GM12872 (cell line): ENCODE results near the gene PIGO.

Experiments used
- TF ChIP-seq, protein P1 (sequence below): IDR thresholded peaks from 3 replicates; pipeline ENCODE4 v1.5.1; 2011; ENCODE audit warnings: low read depth, mild to moderate bottlenecking, low read length, moderate library complexity; ENCODE audit not compliant: insufficient read depth

Gene PIGO

GRCh38 chr9:35116539-35116897 is 20.1 kb upstream of the PIGO start:
- TF ChIP-seq, protein P1, sequence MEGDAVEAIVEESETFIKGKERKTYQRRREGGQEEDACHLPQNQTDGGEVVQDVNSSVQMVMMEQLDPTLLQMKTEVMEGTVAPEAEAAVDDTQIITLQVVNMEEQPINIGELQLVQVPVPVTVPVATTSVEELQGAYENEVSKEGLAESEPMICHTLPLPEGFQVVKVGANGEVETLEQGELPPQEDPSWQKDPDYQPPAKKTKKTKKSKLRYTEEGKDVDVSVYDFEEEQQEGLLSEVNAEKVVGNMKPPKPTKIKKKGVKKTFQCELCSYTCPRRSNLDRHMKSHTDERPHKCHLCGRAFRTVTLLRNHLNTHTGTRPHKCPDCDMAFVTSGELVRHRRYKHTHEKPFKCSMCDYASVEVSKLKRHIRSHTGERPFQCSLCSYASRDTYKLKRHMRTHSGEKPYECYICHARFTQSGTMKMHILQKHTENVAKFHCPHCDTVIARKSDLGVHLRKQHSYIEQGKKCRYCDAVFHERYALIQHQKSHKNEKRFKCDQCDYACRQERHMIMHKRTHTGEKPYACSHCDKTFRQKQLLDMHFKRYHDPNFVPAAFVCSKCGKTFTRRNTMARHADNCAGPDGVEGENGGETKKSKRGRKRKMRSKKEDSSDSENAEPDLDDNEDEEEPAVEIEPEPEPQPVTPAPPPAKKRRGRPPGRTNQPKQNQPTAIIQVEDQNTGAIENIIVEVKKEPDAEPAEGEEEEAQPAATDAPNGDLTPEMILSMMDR = no peak

- TF ChIP-seq, protein P1 = no peak
These were observed 19.5 kb upstream of the PIGO start, which contains the start of gene ATOSB for GRCh38 chr9:35115680-35116538. ATOSB (minus strand) TSS chr9:35115862; CDS start chr9:35108274, 7,588 bp downstream.

DNA sequence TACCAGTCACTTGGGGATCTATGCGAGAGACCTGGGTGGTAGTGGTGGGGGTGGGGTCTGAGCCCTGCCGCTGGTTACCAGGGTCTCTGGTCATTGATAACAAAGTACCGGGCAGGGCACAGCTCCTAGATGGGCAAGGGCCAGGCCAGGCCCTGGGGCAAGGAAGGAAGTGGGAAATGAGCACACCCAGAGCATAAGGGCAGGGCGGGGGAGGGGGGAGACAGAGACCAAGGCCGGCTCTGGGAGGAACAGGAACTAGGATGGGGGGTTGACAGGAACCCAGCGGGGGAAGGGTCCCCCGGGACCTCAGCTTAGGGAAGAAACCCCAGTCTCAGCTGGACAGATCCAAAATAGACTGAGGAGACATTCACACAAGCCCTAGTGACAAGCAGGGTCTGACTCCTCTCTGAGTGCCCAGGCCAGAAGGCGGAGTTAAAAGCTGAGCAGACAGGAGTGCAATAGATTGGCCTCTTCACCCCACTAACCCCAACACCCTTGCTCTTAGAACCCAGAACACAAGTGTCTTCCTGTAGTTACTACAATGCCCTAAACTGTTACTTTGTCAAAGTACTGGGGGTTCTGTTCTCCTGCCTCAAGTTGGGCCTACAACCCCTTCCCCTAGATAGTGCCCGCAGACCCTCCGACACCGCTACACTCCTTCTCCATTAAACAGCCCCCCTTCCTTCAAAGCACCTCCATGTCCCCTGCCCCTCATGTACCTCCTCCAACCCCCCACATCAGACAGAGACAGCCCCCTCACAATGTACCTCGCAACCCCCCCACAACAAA is 18.6 kb upstream of the PIGO start:
- TF ChIP-seq, protein P1 = no peak

GRCh38 chr9:35114113-35114839 is 17.9 kb upstream of the PIGO start:
- TF ChIP-seq, protein P1 = no peak

DNA sequence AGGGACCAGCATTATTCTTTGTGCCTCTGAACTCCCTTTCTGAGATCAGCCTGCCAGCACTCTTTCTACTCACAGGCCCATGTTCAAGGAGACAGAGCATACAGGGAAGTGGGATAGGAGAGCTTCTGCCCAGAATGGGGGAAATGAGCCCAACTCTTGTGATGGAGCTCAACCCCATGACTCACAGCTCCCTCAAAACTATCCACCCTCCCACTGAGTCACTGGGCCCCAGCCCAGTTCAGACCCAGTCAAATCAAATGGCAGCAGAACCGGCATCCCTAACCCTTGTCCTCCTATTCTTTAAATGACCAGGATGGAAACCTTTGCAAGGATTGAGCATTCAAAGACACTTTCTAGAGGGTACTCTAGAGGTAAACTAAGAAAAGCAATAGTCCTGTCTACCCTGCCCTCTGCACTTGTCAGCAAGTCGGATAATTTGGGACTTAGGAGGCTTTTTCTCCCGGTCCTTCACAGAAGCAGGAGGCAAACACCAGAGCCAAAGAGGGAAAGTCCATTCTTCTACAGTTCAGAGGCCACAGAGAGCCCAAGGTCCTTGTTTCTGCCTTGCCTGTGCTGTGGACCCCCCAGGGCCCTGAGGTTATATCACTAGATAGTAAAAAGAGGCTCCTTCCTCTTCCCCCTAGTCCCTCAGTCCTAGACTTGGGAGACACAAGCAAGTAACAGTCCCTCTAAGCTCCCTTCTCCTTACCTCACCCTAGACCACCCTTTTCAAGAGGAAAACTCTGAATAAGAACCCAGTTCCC is 16.0 kb upstream of the PIGO start:
- TF ChIP-seq, protein P1 = no peak

- TF ChIP-seq, protein P1 = no peak
These were observed 14.9 kb upstream of the PIGO start for GRCh38 chr9:35111001-35111933.
